ENCODE measurements around the gene H2BW1.
"Not testable (repeated sequence)": the region's sequence is repeated elsewhere in the genome, so short reads cannot be mapped to it uniquely, and the experiment has no call there.

GRCh38 chrX:103962411-103963278 is 50.9 kb downstream of the H2BW1 start, which contains the start of gene TMSB15B:
- not testable (repeated sequence) for TF ChIP-seq POLR2A, CTCF (IDR thresholded peaks at IDR 0.05)
